ENCODE data around the gene WIPF2.

Gene WIPF2

GRCh38 chr17:40241252-40241834 lies 22.2 kb downstream of the WIPF2 start:
- H3K4me3 ChIP-seq (ENCODE audit: low read depth, low read length), result no peak overlapping the region
- no peak overlapping the region for H3K27ac ChIP-seq
- DNase-seq, result no peak
- TF ChIP-seq, protein P1, sequence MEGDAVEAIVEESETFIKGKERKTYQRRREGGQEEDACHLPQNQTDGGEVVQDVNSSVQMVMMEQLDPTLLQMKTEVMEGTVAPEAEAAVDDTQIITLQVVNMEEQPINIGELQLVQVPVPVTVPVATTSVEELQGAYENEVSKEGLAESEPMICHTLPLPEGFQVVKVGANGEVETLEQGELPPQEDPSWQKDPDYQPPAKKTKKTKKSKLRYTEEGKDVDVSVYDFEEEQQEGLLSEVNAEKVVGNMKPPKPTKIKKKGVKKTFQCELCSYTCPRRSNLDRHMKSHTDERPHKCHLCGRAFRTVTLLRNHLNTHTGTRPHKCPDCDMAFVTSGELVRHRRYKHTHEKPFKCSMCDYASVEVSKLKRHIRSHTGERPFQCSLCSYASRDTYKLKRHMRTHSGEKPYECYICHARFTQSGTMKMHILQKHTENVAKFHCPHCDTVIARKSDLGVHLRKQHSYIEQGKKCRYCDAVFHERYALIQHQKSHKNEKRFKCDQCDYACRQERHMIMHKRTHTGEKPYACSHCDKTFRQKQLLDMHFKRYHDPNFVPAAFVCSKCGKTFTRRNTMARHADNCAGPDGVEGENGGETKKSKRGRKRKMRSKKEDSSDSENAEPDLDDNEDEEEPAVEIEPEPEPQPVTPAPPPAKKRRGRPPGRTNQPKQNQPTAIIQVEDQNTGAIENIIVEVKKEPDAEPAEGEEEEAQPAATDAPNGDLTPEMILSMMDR (IDR thresholded peaks at IDR 0.05; ENCODE audit: low read depth, low read length, missing control alignments), result no peak
- in situ Hi-C loops (cut with HindIII; ENCODE audit: low pct_ligation_motif_present, low sequenced_read_pairs), result no loop called here
- H3K36me3 ChIP-seq (replicated peaks), result no peaks in the 10 kb centered on the region
- H3K27me3 ChIP-seq (replicated peaks), result no peaks in the 10 kb centered on the region

- H3K36me3 ChIP-seq (replicated peaks), result no peaks in the 10 kb centered on the region
These were observed 23.7 kb downstream of the WIPF2 start for GRCh38 chr17:40242774-40243173.

GRCh38 chr17:40243761-40244160 lies 24.7 kb downstream of the WIPF2 start:
- Histone ChIP-seq H3K36me3 (replicated peaks) (no peaks in the 10 kb centered on the region), H3K27me3 (replicated peaks) (no peaks in the 10 kb centered on the region), H3K27ac (no peak overlapping the region), H3K4me3 (ENCODE audit: low read depth, low read length) (no peak overlapping the region)
- in situ Hi-C loops (cut with HindIII; ENCODE audit: low pct_ligation_motif_present, low sequenced_read_pairs), result no loop called here
- TF ChIP-seq, protein P1 (IDR thresholded peaks at IDR 0.05; ENCODE audit: low read depth, low read length, missing control alignments), result no peak
- DNase-seq, result no peak

More at GRCh38 chr17:40242774-40243173, 23.7 kb downstream of the WIPF2 start:
- H3K27me3 ChIP-seq (replicated peaks), result no peaks in the 10 kb centered on the region
- no peak overlapping the region for H3K27ac ChIP-seq
- TF ChIP-seq, protein P1 (IDR thresholded peaks at IDR 0.05; ENCODE audit: low read depth, low read length, missing control alignments), result no peak
- no peak for DNase-seq
- in situ Hi-C loops (cut with HindIII; ENCODE audit: low pct_ligation_motif_present, low sequenced_read_pairs), result no loop called here
- no peak overlapping the region for H3K4me3 ChIP-seq (ENCODE audit: low read depth, low read length)

- Histone ChIP-seq H3K36me3 (replicated peaks) (no peaks in the 10 kb centered on the region), H3K4me3 (ENCODE audit: low read depth, low read length) (no peak overlapping the region), H3K27me3 (replicated peaks) (no peaks in the 10 kb centered on the region), H3K27ac (no peak overlapping the region)
- in situ Hi-C loops (cut with HindIII; ENCODE audit: low pct_ligation_motif_present, low sequenced_read_pairs), result no loop called here
- TF ChIP-seq, protein P1 (IDR thresholded peaks at IDR 0.05; ENCODE audit: low read depth, low read length, missing control alignments), result no peak
- DNase-seq, result no peak
These were observed 25.2 kb downstream of the WIPF2 start for GRCh38 chr17:40244255-40244654.

- TF ChIP-seq, protein P1 (IDR thresholded peaks at IDR 0.05; ENCODE audit: low read depth, low read length, missing control alignments), result no peak
- Histone ChIP-seq H3K27me3 (replicated peaks) (no peaks in the 10 kb centered on the region), H3K27ac (no peak overlapping the region), H3K4me3 (ENCODE audit: low read depth, low read length) (no peak overlapping the region), H3K36me3 (replicated peaks) (no peaks in the 10 kb centered on the region)
- no peak for DNase-seq
- in situ Hi-C loops (cut with HindIII; ENCODE audit: low pct_ligation_motif_present, low sequenced_read_pairs), result no loop called here
These were observed 28.9 kb downstream of the WIPF2 start for GRCh38 chr17:40247926-40248495.

- TF ChIP-seq, protein P1 (IDR thresholded peaks at IDR 0.05; ENCODE audit: low read depth, low read length, missing control alignments), result no peak
- in situ Hi-C loops (cut with HindIII; ENCODE audit: low pct_ligation_motif_present, low sequenced_read_pairs), result no loop called here
- H3K27ac ChIP-seq, result no peak overlapping the region
- DNase-seq, result no peak
- no peaks in the 10 kb centered on the region for H3K27me3 ChIP-seq (replicated peaks)
- H3K36me3 ChIP-seq (replicated peaks), result no peaks in the 10 kb centered on the region
- H3K4me3 ChIP-seq (ENCODE audit: low read depth, low read length), result no peak overlapping the region
These were observed 29.4 kb downstream of the WIPF2 start for GRCh38 chr17:40248507-40248906.
